ENCODE results near the gene KRT17.
A peak's percentile ranks its signal among the peaks of the same experiment; 100 is the strongest.

KRT17 gene

GRCh38 chr17:41652461-41652970 is 28.1 kb upstream of the KRT17 start:
- TF ChIP-seq CTCF (IDR thresholded peaks at IDR 0.05), result no peak

- no peak for TF ChIP-seq CTCF (IDR thresholded peaks at IDR 0.05)
These were observed 27.5 kb upstream of the KRT17 start for GRCh38 chr17:41651625-41652460.

GRCh38 chr17:41650794-41651624 is 26.6 kb upstream of the KRT17 start:
- no peak for TF ChIP-seq CTCF (IDR thresholded peaks at IDR 0.05)

- no peak for TF ChIP-seq CTCF (IDR thresholded peaks at IDR 0.05)
These were observed 25.6 kb upstream of the KRT17 start for GRCh38 chr17:41649923-41650519.

GRCh38 chr17:41648411-41649195 is 24.2 kb upstream of the KRT17 start:
- peak; percentile 97 for TF ChIP-seq CTCF (IDR thresholded peaks at IDR 0.05)

- peak; percentile 79 for TF ChIP-seq CTCF (IDR thresholded peaks at IDR 0.05)
These were observed 23.6 kb upstream of the KRT17 start for GRCh38 chr17:41647940-41648410.
